Measurements from ENCODE around the gene HHATL. TPM values are rescaled to one million over a fixed set of nuclear protein-coding genes. Genes with fewer than 3 reads are reported as not detected.

Gene HHATL
- total and polyA plus RNA-seq, 2 of the 8 experiments (the other 6 are each of a cell fraction or from before 2014, with no cell fraction given), result 0.18 TPM; not detected in 1

GRCh38 chr3:42647821-42648459, 54.7 kb downstream of the HHATL start (continued):
- 0 out of 4 replicates have a peak, but pooled peaks of 1 of the 2 experiments have one; percentile 29 for TF ChIP-seq SIN3A (conservative IDR thresholded peaks at IDR 0.05 in 1 of 2, IDR thresholded peaks at IDR 0.05 in 1 of 2; ENCODE audit: low read depth in 1 of 2, low read length in 2 of 2)

Other genes starting within 250 kb of the HHATL start
- gene VIPR1, start 200.2 kb downstream of the HHATL start, total RNA-seq (2021; fragmentation: NEBNext Ultra II Directional; extraction: Animal tissue kit (Norgen Biotek cat#: 25700)), result 10.1 and 11.3 TPM in 2 replicates
- gene VIPR1, start 200.2 kb downstream of the HHATL start, polyA plus RNA-seq (2011; rRNA removed), result 7.8 and 11.1 TPM in 2 replicates
- 38.3 and 38.5 TPM in 2 replicates for gene SEC22C, start 120.8 kb downstream of the HHATL start, total RNA-seq (2021; fragmentation: NEBNext Ultra II Directional; extraction: Animal tissue kit (Norgen Biotek cat#: 25700))
- gene SEC22C, start 120.8 kb downstream of the HHATL start, polyA plus RNA-seq (2011; rRNA removed), result 19.8 and 23.4 TPM in 2 replicates
- gene SS18L2, start 111.9 kb downstream of the HHATL start, total RNA-seq (2021; fragmentation: NEBNext Ultra II Directional; extraction: Animal tissue kit (Norgen Biotek cat#: 25700)), result 80.7 and 82.7 TPM in 2 replicates
- 32.1 and 61.2 TPM in 2 replicates for gene SS18L2, start 111.9 kb downstream of the HHATL start, polyA plus RNA-seq (2011; rRNA removed)
- 56.6 and 62.2 TPM in 2 replicates for gene NKTR, start 102.1 kb downstream of the HHATL start, total RNA-seq (2021; fragmentation: NEBNext Ultra II Directional; extraction: Animal tissue kit (Norgen Biotek cat#: 25700))
- gene NKTR, start 102.1 kb downstream of the HHATL start, polyA plus RNA-seq (2011; rRNA removed), result 17.9 and 24.1 TPM in 2 replicates
- gene ZBTB47, start 49.1 kb downstream of the HHATL start, total RNA-seq (2021; fragmentation: NEBNext Ultra II Directional; extraction: Animal tissue kit (Norgen Biotek cat#: 25700)), result 4.0 and 4.1 TPM in 2 replicates
- 2.8 and 3.7 TPM in 2 replicates for gene ZBTB47, start 49.1 kb downstream of the HHATL start, polyA plus RNA-seq (2011; rRNA removed)
- not detected in 2 replicates for gene KLHL40, start 17.3 kb downstream of the HHATL start, total RNA-seq (2021; fragmentation: NEBNext Ultra II Directional; extraction: Animal tissue kit (Norgen Biotek cat#: 25700))
- gene KLHL40, start 17.3 kb downstream of the HHATL start, polyA plus RNA-seq (2011; rRNA removed), result 0.02 TPM in 1 of 2 replicates, not detected in the other
- not detected in 2 replicates for gene CCDC13, start 70.5 kb upstream of the HHATL start, total RNA-seq (2021; fragmentation: NEBNext Ultra II Directional; extraction: Animal tissue kit (Norgen Biotek cat#: 25700))
- gene CCDC13, start 70.5 kb upstream of the HHATL start, polyA plus RNA-seq (2011; rRNA removed), result 0.06 and 0.09 TPM in 2 replicates
- 94.7 and 95.4 TPM in 2 replicates for gene HIGD1A, start 101.7 kb upstream of the HHATL start, total RNA-seq (2021; fragmentation: NEBNext Ultra II Directional; extraction: Animal tissue kit (Norgen Biotek cat#: 25700))
- 33.5 and 67.3 TPM in 2 replicates for gene HIGD1A, start 101.7 kb upstream of the HHATL start, polyA plus RNA-seq (2011; rRNA removed)
- 0.09 and 0.17 TPM in 2 replicates for gene ACKR2, start 106.6 kb upstream of the HHATL start, total RNA-seq (2021; fragmentation: NEBNext Ultra II Directional; extraction: Animal tissue kit (Norgen Biotek cat#: 25700))
- 0.09 and 0.12 TPM in 2 replicates for gene ACKR2, start 106.6 kb upstream of the HHATL start, polyA plus RNA-seq (2011; rRNA removed)
- not detected in 2 replicates for gene CYP8B1, start 173.1 kb upstream of the HHATL start, total RNA-seq (2021; fragmentation: NEBNext Ultra II Directional; extraction: Animal tissue kit (Norgen Biotek cat#: 25700))
- not detected in 2 replicates for gene CYP8B1, start 173.1 kb upstream of the HHATL start, polyA plus RNA-seq (2011; rRNA removed)
- gene ZNF662, start 203.3 kb upstream of the HHATL start, total RNA-seq (2021; fragmentation: NEBNext Ultra II Directional; extraction: Animal tissue kit (Norgen Biotek cat#: 25700)), result not detected in 2 replicates
- gene ZNF662, start 203.3 kb upstream of the HHATL start, polyA plus RNA-seq (2011; rRNA removed), result 0.03 TPM in 1 of 2 replicates, not detected in the other